Jurkat, Clone E6-1 (cell line): ENCODE data around the gene SPTSSA.

Source experiments
- DNase-seq: peaks from one replicate; pipeline ENCODE4 v3.0.0-alpha.2; 2011; ENCODE audit warnings: low read depth, low spot score
- H3K4me3 ChIP-seq: 2 replicates; pipeline ENCODE4 v1.5.1; 2011; ENCODE audit warnings: mild to moderate bottlenecking, low read length, control low read depth, moderate library complexity

SPTSSA gene

DNA sequence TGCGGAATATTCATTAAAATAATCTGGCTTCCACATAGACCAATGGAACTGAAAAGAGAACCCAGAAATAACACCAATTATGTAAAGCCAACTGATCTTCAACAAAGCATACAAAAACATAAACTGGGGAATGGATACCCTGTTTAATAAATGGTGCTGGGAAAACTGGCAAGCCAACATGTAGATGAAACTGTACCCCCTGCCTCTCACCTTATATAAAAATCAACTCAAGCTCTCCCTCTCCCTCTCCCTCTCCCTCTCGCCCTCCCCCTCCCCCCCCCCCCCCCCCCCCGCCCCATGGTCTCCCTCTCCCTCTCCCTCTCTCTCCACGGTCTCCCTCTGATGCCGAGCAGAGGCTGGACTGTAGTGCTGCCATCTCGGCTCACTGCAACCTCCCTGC lies 13.1 kb upstream of the SPTSSA start:
- H3K4me3 ChIP-seq, result no peak overlapping the region
- no peak for DNase-seq

DNA sequence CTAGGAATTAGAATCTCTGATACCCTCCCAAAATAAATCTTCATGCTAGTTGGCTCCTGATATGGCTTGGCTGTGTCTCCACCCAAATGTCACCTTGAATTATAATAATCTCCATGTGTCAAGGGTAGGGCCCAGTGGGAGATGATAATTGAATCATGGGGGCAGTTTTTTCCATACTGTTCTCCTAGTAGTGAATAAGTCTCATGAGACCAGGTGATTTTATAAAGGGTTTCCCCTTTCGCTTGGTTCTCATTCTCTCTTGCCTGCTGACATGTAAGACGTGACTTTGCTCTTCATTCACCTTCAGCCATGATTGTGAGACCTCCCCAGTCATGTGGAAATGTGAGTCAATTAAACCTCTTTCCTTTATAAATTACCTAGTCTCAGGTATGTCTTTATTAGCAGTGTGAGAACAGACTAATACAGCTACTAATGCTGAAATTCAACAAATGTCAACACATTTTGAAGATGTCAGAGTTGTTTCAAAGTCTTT lies 12.2 kb upstream of the SPTSSA start:
- no peak overlapping the region for H3K4me3 ChIP-seq
- DNase-seq, result no peak

GRCh38 chr14:34472706-34473279 lies 10.8 kb upstream of the SPTSSA start:
- H3K4me3 ChIP-seq, result no peak overlapping the region
- no peak for DNase-seq

DNA sequence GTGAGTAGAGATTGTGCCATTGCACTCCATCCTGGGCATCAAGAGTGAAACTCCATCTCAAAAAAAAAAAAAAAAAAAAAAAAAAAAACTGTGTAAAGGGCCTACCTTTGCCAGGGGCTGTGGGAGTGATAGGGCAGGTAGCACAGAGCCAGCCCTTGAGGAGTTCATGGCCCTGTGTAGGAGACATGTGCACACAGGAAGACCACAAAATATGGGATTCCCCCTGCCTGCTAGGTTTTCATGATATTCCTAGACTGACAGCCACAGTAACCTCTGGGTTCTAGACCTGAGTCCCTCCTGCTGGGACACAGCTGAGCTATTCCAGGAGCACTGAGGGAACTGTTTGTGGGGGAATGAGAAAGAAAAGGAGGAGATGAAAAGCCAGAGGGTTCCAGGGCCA lies 8.3 kb upstream of the SPTSSA start:
- no peak overlapping the region for H3K4me3 ChIP-seq
- DNase-seq, result no peak

DNA sequence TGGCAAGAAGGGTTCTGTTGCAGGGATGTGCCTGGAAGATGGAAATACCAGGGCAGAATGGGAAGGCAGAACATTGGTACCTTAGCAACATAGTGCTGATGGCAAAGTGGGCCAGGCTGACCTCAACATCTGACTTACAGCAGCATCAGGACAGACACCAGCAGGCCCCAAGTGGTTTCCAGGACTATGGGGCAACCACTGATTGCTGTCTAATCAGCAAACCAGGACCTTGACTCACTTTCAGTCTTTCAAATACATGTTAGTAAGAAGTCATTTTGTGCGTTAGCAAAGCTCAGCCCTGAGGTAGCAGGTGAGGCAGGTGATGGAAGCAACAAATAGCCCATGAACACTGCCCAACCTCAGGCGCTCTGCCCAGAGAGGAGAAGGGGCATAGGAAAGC lies 4.7 kb upstream of the SPTSSA start:
- no peak overlapping the region for H3K4me3 ChIP-seq
- no peak for DNase-seq

- H3K4me3 ChIP-seq, result no peak overlapping the region
- DNase-seq, result no peak
These were observed 3.2 kb upstream of the SPTSSA start for GRCh38 chr14:34465069-34465859.

GRCh38 chr14:34463598-34463961 lies 1.5 kb upstream of the SPTSSA start:
- no peak overlapping the region for H3K4me3 ChIP-seq
- DNase-seq, result no peak

GRCh38 chr14:34461334-34462131 lies 507 bp downstream of the SPTSSA start:
- no peak for DNase-seq

DNA sequence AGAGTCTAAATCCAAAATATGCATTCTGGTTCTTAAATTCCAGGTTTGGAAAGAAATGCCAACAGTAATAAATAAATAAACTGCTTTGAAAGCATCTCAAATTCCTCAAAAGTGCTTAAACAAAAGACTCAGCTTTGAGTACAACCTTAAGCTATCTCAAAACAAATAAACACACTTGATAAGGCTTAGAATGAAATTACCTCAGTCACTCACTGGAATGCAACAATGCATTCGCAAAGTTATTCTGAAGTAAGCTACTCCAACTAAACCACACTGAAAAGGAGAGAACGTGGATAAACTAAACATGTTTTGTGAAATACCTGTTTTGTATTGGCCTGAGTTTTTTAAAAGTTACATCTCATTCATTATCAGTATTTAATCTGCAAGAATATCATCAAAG lies 1.2 kb downstream of the SPTSSA start:
- H3K4me3 ChIP-seq, result peak overlapping the region; percentile 89
- DNase-seq, result no peak

More at GRCh38 chr14:34461334-34462131, 507 bp downstream of the SPTSSA start:
- peak overlapping the region; percentile 89 for H3K4me3 ChIP-seq

- no peak overlapping the region for H3K4me3 ChIP-seq
These were observed 1.7 kb downstream of the SPTSSA start for GRCh38 chr14:34460295-34460694.

DNA sequence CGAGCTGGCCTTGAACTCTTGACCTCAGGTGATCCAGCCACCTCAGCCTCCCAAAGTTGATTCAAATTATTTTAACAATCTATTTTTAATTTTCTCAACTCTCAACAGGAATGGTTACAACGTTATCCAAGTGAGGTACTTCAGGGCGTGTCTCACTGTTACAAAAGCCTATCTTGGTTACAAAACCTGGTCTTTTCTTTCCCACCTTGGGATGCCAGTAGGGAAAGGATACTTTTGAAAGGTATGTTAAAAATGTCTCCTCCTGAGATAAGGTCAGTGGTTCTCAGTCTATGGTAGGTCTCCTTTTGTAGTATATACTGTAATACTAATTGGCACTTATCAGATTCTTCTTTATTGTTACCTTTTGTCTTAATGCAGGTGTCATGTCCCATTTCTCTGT lies 4.9 kb downstream of the SPTSSA start:
- no peak overlapping the region for H3K4me3 ChIP-seq
- no peak for DNase-seq

More at GRCh38 chr14:34460295-34460694, 1.7 kb downstream of the SPTSSA start:
- DNase-seq, result no peak

DNA sequence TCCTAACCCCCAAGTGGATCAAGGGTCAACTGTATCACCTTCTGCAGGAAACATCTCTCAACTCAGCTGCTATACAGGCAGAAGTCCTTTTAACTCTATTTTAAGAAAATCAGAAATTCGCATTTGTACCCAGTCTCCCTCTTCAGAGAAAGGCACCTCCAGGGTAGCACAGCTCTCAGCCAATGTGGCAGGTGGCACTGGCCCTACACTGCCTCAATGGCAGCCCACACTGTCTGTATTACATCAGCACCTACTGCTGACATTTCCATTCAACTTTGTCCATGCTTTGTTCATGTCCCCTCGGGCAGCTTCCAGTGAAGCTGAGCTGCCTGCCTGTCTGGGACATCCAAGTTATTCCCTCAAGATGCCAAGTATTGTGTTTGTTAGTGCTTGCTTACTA lies 8.8 kb downstream of the SPTSSA start:
- H3K4me3 ChIP-seq, result no peak overlapping the region
- no peak for DNase-seq

GRCh38 chr14:34452258-34452822 lies 9.7 kb downstream of the SPTSSA start:
- H3K4me3 ChIP-seq, result no peak overlapping the region
- no peak for DNase-seq

DNA sequence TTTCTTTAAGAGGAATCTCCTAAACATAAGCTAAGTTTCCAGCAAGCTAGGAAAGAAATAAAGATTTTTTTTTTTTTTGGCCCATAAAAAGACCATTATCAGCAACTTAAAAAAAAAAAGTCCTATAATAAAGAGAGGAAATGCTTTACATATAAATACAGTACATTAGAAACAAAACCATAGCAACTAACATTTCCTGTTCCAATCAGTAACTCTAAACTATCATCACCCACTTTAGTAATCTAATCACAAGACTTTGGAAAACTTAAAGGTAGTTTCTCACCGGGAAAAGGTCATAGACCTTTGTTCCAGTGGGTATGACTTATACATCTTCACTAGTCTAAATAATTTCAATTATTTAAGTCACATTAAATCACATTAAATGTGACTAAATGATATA lies 11.1 kb downstream of the SPTSSA start:
- no peak overlapping the region for H3K4me3 ChIP-seq
- DNase-seq, result no peak

GRCh38 chr14:34450542-34450915 lies 11.5 kb downstream of the SPTSSA start:
- no peak for DNase-seq
- H3K4me3 ChIP-seq, result no peak overlapping the region

DNA sequence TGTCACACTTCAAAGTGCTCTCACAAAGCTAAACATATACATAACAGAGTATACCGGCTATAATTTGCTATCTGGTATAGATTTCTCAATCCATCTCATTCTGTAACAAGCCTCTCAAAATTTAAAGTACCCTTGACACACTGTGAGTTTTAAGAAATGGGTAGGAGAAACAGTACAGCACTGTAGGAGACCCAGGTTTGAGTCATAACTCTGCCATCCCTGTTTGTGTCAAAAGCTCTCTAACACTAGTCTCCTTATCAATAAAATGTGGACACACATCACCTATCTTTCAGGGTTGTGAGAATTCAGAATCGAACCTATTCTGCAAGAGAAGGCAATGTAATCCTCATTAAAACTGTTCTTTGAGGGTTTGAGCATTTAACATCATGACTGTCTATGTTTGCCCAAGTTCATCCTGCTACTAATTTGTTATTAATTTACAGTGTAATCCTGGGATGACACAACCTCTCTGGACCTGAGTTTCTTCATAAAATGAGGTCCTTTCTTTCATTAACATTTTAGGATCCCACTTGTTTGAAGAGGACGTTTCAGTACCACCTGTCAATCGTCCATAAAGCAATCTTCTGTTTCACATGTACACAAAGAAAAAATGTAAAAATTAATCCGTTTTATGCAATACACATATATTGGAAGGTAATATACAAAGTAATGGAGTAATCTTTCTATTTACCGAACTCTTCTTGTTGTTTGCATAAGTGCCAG lies 12.1 kb downstream of the SPTSSA start:
- H3K4me3 ChIP-seq, result no peak overlapping the region
- no peak for DNase-seq

DNA sequence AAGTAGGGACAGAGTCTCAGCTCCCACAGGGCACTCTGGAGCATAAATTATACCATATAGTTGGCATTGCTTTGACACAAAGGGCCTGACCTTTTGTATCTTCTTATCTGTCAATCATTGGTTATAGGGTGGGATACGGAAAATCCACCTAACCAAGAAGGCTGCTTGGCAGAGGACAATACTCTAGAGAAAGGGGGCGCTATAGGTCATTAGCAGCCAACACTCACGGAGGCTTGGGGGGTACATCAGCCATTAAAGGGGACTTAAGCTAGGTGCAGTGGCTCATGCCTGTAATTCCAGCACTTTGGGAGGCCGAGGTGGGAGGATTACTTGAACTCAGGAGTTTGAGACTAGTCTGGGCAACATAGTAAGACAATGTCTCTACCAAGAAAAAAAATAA lies 22.9 kb downstream of the SPTSSA start:
- DNase-seq, result no peak
- H3K4me3 ChIP-seq, result no peak overlapping the region

- no peak for DNase-seq
- H3K4me3 ChIP-seq, result no peak overlapping the region
These were observed 23.6 kb downstream of the SPTSSA start for GRCh38 chr14:34438438-34438837.

- no peak for DNase-seq
- H3K4me3 ChIP-seq, result no peak overlapping the region
These were observed 24.3 kb downstream of the SPTSSA start for GRCh38 chr14:34437729-34438080.
